HG03108 (cell line): ENCODE data around the gene ABCC9.
"Not testable (repeated sequence)": the region's sequence is repeated elsewhere in the genome, so short reads cannot be mapped to it uniquely, and the experiment has no call there.

Experiments
- ATAC-seq: cut with Tn5 transposase; IDR thresholded peaks from one replicate; pipeline ENCODE4 v1.9.1; 2021; ENCODE audit warnings: moderate library complexity; ENCODE audit not compliant: unreplicated experiment

Gene ABCC9

DNA sequence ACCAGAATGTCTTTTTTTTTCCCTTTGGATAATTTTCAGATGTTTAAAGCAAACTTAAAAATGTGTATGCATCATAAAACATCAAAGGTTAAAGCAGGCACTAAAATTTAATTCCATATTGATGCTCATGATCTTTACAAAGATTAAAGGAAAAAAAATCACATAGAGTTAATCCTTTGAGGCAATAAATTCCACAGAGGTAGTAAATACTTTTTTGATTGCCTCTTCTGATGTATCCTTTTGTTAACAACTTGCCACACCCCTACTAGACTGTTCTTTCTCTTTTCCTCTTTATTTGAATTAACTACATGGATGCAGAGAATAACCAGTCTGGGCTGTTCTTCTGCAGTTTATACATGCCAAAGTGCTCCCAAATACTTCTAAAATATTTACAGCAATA is 121.5 kb downstream of the ABCC9 start:
- no peak for ATAC-seq

- no peak for ATAC-seq
Measured at GRCh38 chr12:21819236-21819635, 122.0 kb downstream of the ABCC9 start.

DNA sequence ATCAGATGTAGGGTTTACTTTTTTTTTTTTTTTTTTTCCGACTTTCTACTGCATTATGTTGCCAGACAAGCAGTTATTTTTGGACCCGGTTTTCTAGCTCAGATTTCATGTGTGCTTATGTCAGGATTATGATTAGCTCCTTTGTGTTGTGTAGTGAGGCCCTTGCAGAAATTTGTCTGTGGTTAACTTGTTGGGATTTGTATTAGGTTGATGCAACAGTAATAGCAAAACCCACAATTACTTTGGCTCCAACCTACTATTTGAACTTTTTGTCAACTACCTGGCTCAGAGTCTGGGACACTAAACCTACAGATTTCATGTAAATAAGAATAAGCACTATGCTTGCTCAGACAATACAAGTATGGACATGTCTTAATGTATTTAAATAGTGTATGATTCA is 122.6 kb downstream of the ABCC9 start:
- ATAC-seq = no peak

DNA sequence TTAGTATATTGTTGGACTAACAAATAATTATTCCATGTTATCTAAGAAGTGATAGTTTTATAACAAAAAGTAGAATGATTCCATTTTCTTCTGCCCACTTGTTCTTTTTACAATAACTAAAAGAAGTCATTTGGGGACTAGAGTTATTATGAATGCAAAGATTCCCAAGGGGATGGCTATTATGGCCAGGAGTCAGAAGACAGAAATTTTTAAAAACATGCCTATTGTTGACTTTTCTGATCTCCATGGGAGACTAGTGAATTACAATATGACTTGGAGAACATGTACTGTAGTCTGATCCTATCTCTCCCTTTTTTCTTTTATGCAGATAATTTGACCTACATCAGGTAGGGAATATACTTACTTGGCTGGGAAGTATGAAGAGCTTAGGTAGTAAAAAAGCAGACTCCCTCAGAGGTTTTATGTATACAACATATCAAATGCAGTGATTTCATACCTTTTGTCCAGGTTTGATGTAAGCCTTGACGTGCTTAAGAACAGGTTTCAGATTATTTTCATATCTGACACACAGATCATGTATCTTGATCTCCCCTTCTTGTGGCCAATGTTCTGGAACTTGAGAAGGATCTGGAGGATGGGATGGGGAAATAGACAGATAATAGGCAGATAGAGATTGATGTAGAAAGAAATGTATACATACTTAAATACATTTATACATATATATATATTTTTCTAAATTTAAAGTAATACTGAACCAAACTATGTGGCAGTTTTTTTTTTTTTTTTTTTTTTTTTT is 125.7 kb downstream of the ABCC9 start:
- no peak for ATAC-seq

- no peak for ATAC-seq
Measured at GRCh38 chr12:21814814-21815213, 126.4 kb downstream of the ABCC9 start.

DNA sequence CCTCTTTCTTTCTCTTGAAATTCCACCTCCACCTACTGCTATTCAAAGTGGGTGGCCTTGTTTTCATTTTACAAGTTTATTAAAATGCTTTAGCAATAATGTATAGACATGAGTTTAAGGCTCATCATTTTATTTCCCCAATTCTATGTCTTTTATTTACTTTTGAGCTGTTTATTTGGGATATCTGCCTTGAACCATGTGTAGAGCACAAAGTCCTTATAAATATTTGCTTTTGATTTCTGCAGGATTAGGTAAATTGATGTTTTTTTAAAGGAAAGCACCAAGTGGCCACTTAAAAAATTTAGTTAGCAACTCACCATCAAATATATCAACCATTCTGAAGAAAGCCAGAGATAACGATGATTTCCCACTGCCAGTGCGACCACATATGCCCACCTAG is 126.9 kb downstream of the ABCC9 start:
- ATAC-seq = no peak

DNA sequence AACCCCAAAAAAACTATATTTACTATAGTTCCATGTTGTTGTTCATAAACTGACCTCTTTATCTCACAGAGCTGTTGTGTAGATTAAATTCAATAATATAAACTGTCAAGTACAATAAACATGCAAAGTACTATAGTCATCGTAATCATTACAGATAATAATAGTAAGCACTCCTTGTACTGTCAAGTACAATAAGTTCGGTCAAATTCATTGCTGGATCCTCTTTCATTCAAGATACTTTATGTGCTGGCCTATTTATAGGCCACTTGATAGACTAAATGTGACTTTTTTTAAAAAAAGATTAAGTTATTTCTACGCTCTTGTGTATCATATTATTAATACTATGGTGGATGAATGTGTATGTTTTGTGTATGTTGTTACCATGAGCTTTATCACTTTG is 127.5 kb downstream of the ABCC9 start:
- no peak for ATAC-seq

- ATAC-seq = no peak
Measured at GRCh38 chr12:21813125-21813524, 128.1 kb downstream of the ABCC9 start.

DNA sequence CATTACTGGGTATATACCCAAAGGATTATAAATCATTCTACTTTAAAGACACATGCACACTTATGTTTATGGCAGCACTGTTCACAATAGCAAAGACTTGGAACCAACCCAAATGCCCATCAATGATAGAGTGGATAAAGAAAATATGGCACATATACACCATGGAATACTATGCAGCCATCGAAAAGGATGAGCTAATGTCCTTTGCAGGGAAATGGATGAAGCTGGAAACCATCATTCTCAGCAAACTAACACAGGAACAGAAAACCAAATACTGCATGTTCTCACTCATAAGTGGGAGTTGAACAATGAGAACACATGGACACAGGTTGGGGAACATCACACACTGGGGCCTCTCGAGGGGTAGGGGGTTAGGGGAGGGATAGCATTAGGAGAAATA is 128.9 kb downstream of the ABCC9 start:
- ATAC-seq = not testable (repeated sequence)

GRCh38 chr12:21809100-21809499 is 132.1 kb downstream of the ABCC9 start:
- ATAC-seq = no peak

DNA sequence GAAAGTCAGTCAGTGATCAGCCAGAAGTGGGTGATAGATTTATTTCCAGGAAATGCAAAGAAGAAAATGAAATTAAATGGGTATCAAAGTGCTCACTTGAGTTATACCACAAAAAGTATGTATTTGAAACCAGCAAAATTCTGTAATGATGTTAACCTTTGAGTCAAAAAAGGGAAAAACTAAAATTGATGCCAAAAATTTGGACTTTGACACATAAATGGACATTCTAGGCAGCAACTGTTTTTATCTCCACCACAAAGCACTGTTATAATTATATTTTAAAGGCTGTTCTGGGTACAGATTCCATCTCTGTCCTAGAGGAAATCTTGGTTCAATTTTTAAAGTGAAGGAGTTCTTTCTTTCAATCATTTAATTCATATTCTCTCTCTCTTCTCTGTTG is 135.0 kb downstream of the ABCC9 start:
- no peak for ATAC-seq

- no peak for ATAC-seq
Measured at GRCh38 chr12:21801522-21802288, 139.5 kb downstream of the ABCC9 start.

GRCh38 chr12:21800011-21800410 is 141.2 kb downstream of the ABCC9 start:
- no peak for ATAC-seq

- no peak for ATAC-seq
Measured at GRCh38 chr12:21797539-21797938, 143.7 kb downstream of the ABCC9 start.

DNA sequence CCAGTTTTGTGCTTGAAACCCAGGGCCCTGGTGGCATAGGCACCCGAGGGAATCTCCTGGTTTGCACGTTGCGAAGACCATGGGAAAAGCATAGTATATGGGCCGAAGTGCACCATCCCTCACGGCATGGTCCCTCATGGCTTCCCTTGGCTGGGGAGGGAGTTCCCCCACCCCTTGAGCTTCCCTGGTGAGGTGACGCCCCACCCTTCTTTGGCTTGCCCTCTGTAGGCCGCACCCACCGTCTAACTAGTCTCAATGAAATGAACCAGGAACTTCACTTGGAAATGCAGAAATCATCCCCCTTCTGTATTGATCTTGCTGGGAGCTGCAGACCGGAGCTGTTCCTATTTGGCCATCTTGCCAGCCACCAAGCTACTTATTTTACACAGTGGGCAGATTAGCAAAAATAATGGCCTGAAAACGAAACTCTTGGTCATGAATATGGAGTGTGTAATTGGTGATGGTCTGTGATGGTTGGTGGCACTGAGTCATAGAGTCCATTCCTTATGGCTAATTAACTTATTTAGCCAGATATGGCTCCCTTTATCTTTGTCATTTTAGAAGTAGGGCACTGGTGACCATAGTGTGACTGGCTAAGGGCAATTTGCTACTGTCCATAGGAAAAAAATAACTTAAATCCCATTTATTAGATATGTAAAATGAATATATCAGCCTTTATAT is 145.4 kb downstream of the ABCC9 start:
- ATAC-seq = no peak

DNA sequence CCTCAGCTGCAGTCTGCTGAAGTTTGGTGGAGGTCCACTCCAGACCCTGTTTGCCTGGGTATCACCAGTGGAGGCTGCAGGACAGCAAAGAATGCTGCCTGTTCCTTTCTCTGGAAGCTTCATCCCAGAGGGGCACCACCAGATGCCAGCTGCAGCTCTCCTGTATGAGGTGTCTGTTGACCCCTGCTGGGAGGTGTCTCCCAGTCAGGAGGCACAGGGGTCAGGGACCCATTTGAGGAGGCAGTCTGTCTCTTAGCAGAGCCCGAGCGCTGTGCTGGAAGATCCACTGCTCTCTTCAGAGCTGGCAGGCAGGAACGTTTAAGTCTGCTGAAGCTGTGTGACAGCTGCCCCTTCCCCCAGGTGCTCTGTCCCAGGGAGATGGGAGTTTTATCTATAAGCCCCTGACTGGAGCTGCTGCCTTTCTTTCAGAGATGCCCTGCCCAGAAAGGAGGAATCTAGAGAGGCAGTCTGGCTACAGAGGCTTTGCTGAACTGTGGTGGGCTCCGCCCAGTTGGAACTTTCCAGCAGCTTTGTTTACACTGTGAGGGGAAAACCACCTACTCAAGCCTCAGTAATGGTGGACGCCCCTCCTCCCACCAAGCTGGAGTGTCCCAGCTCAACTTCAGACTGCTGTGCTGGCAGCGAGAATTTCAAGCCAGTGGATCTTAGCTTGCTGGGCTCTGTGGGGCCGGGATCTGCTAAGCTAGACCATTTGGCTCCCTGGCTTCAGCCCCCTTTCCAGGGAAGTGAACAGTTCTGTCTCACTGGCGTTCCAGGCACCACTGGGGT is 146.2 kb downstream of the ABCC9 start:
- ATAC-seq = not testable (repeated sequence)

- ATAC-seq = not testable (repeated sequence)
Measured at GRCh38 chr12:21789687-21790086, 151.5 kb downstream of the ABCC9 start.

DNA sequence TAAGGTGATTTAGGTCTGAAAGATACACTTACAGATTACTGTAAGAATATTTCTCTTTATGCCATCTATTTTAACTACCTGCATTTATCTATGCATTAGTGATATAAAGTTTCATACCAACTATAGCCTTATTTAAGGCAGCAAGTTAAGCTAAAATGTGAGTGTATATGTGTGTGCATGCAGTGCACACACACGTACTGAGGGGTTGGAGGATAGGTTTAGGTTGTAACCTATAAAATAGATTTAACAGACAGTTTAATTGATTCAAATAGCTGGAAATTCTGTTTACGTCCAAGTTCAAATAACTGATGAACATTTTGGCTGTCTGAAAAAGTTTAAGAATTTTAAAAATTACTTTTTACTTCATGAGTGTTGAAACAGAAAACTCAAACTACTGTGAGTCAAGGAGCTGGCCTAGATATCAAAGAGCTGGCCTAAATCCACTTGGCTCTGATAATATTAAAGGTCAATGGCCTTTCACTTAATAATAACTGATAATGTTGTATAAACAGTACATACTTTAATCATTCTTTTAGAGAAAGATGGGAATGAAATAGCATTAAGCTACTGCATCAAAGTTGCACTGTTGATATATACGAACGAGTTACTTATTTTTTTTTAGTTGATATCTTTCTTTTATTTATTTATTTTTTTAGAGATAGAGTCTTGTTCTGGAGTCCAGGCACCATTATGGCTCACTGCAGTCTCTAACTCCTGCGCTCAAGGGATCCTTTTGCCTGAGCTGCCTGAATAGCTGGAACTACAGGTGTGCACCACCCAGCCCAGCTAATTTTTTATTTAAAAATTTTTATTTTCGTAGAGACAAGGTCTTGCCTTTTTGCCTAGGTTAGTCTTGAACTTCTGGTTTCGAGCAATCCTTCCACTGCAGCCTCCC is 152.9 kb downstream of the ABCC9 start:
- no peak for ATAC-seq

- ATAC-seq = no peak
Measured at GRCh38 chr12:21786041-21786531, 155.1 kb downstream of the ABCC9 start.

DNA sequence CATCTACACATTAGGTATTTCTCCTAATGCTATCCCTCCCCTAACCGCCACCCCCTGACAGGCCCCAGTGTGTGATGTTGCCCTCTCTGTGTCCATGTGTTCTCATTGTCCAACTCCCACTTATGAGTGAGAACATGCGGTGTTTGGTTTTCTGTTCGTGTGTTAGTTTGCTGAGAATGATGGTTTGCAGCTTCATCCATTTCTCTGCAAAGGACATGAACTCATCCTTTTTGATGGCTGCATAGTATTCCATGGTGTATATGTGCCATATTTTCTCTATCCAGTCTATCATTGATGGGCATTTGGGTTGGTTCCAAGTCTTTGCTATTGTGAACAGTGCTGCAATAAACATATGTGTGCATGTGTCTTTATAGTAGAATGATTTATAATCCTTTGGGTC is 158.5 kb downstream of the ABCC9 start:
- not testable (repeated sequence) for ATAC-seq
